Mucosa of rectum (tissue), 2 donors: ENCODE results near the gene FGF21.
A peak's percentile ranks its signal among the peaks of the same experiment; 100 is the strongest.
"Not testable (repeated sequence)": the region's sequence is repeated elsewhere in the genome, so short reads cannot be mapped to it uniquely, and the experiment has no call there.

Experiments used
- H3K27ac ChIP-seq, 2 donors: one replicate each; pipeline ENCODE4 v1.7.0; 2013; ENCODE audit warnings: inconsistent platforms in 2 of 2, low read depth in 2 of 2, low read length in 2 of 2
- H3K27me3 ChIP-seq, 2 donors: one replicate each; pipeline ENCODE4 v1.7.0; 2013; ENCODE audit warnings: low read length in 2 of 2; ENCODE audit not compliant: control insufficient read depth in 2 of 2, insufficient read depth in 2 of 2
- H3K36me3 ChIP-seq, 2 donors: one replicate each; pipeline ENCODE4 v1.7.0; 2013; ENCODE audit warnings: low read length in 2 of 2; ENCODE audit not compliant: control insufficient read depth in 2 of 2, insufficient read depth in 2 of 2
- H3K4me1 ChIP-seq, 2 donors: one replicate each; pipeline ENCODE4 v1.7.0; 2013; ENCODE audit warnings: low read length in 2 of 2, mild to moderate bottlenecking in 1 of 2; ENCODE audit not compliant: control insufficient read depth in 2 of 2, insufficient read depth in 2 of 2
- H3K4me3 ChIP-seq, 2 donors: one replicate each; pipeline ENCODE4 v1.7.0; 2013; ENCODE audit warnings: low read length in 2 of 2
- H3K9ac ChIP-seq, 2 donors: one replicate each; pipeline ENCODE4 v1.7.0; 2013; ENCODE audit warnings: low read length in 2 of 2, low read depth in 1 of 2, mild to moderate bottlenecking in 1 of 2
- H3K9me3 ChIP-seq, 2 donors: one replicate each; pipeline ENCODE4 v1.7.0; 2013; ENCODE audit warnings: low read length in 2 of 2; ENCODE audit not compliant: control insufficient read depth in 2 of 2
- donor health status: healthy.
- donor health status: Normal muscosa, but diverticular disease.

The FGF21 gene

DNA sequence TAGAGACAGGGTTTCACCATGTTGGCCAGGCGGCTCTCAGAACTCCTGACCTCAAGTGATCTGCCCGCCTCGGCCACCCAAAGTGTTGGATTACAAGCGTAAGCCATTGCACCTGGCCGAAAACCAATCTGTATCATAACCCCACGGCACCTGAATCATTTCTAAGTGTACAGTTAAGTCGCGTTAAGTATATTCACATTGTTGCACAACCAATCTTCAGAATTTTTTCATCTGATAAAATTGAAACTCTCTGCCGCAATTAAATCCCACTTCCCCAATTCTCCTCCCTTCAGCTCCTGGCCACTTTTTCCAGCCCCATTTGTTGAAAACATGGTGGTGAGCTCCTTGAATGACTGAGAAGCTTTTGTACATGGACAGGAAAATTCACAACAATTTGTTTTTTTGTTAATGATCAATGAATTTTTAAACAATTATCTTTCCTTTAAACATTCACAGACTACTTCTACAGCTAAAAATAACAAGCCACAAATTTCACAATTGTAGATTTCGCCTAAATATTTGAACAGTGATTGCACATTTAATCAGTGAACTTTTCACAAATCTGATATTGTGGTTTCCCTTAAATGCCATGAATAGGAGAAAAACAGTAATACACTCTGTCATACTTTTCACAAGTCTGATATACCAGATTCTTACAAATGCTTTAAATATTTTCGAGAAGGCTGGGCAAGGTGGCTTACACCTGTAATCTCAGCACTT, 13.8 kb downstream of the FGF21 start:
- H3K27ac ChIP-seq, result no peak overlapping the region
- no peaks in the 10 kb centered on the region for H3K36me3 ChIP-seq
- H3K27me3 ChIP-seq, result peaks cover 3 to 20% of the 10 kb centered on the region in 2 donors
- no peak overlapping the region for H3K4me3 ChIP-seq
- no peaks in the 10 kb centered on the region for H3K9me3 ChIP-seq
- no peaks in the 10 kb centered on the region for H3K4me1 ChIP-seq
- H3K9ac ChIP-seq, result no peak overlapping the region

DNA sequence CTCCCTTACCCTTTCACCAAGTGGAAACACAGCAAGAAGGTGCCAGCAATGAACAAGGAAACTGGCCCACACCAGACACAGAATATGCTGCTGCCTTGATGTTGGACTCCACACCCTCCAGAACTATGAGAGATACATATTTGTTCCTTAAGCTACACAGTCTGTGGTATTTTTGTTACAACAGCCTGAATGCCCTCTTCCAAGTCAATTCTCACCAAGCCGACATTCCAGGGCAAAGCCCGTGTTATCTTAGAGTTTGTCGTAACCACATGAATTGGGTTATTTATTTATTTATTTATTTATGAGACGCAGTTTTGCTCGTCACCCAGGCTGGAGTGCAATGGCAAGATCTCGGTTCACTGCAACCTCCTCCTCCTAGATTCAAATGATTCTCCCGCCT, 14.9 kb downstream of the FGF21 start:
- H3K4me1 ChIP-seq, result no peaks in the 10 kb centered on the region
- H3K27me3 ChIP-seq, result peaks cover 3 to 24% of the 10 kb centered on the region in 2 donors
- H3K9me3 ChIP-seq, result no peaks in the 10 kb centered on the region
- H3K9ac ChIP-seq, result no peak overlapping the region
- no peak overlapping the region for H3K4me3 ChIP-seq
- H3K27ac ChIP-seq, result no peak overlapping the region
- H3K36me3 ChIP-seq, result no peaks in the 10 kb centered on the region

DNA sequence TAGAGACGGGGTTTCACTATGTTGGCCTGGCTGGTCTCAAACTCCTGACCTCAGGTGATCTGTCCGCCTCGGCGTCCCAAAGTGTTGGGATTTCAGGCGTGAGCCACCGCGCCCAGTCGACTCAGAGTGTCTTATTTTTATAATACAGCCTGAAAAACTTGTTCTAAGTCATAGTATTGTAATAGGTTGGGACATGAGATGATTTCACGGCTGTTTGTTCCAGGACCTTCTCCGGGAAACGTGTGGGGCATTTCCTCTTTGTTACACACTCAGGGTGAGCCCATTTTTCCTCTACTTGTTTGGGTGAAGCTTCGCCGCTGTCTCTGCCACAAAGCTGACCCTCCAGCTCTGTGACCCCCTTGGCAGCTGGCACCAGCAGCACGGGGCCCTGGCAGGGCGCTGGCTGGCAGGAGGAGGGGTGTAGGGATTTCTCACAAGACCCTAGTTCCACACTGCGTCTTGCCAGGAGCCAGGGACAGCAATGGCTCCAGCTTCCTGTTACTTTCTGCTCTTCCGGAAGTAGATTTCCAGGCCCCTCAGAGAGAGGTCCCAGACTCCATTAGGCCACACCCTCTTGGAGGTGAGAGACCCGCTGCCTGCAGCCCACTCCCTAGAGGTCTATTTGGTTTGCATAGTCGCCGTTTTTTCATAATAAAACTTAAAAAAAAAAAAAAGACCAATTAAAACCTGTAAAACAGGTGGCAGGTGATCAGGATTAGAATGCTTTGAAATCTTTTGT, 15.6 kb downstream of the FGF21 start:
- Histone ChIP-seq H3K4me3 (no peak overlapping the region), H3K36me3 (no peaks in the 10 kb centered on the region), H3K27me3 (peaks cover 3 to 24% of the 10 kb centered on the region in 2 donors), H3K27ac (no peak overlapping the region), H3K9me3 (no peaks in the 10 kb centered on the region), H3K4me1 (no peaks in the 10 kb centered on the region), H3K9ac (no peak overlapping the region)

DNA sequence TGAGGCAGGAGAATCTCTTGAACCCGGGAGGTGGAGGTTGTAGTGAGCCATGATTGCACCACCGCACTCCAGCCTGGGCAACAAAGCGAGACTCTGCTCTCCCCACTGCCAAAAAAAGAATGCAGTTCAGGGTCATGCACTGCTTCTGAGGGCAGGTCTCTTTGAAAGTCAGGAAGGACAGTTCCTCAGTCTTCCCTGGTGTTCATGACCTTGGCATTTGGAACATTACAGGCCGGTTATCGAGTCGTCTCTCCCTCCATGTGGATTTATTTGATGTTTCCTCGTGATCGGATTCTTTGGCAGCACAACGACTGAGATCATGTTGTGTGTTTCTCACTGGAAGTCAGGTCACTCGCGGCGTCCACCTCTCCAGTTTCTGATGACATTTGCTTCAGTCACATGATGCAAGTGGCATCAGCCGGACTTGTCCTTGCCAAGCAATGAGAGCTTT, 17.2 kb downstream of the FGF21 start:
- Histone ChIP-seq H3K4me3 (no peak overlapping the region), H3K4me1 (peaks cover 0 to 3% of the 10 kb centered on the region in 2 donors), H3K9ac (no peak overlapping the region), H3K27me3 (peaks cover 3 to 24% of the 10 kb centered on the region in 2 donors), H3K9me3 (no peaks in the 10 kb centered on the region), H3K36me3 (no peaks in the 10 kb centered on the region), H3K27ac (no peak overlapping the region)

DNA sequence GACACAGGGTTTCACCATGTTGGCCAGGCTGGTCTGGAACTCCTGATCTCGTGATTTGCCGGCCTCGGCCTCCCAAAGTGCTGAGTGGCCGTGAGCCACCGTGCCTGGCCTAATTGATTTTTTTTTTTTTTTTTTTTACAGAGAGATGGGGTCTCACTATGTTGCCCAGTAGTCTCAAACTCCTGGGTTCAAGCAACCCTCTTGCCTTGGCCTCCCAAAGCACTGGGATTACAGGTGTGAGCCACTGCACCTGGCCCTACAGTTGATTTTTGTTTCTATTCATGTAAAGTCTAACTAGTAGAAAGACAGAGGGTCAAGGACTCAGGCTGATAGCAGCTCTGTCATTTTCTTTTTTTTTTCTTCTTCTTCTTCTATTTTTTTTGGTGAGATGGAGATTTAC, 21.8 kb downstream of the FGF21 start:
- Histone ChIP-seq H3K27me3 (peaks cover 2 to 13% of the 10 kb centered on the region in 2 donors), H3K9ac (no peak overlapping the region), H3K9me3 (no peaks in the 10 kb centered on the region), H3K36me3 (no peaks in the 10 kb centered on the region), H3K4me3 (no peak overlapping the region), H3K27ac (no peak overlapping the region), H3K4me1 (peaks cover 0 to 3% of the 10 kb centered on the region in 2 donors)

DNA sequence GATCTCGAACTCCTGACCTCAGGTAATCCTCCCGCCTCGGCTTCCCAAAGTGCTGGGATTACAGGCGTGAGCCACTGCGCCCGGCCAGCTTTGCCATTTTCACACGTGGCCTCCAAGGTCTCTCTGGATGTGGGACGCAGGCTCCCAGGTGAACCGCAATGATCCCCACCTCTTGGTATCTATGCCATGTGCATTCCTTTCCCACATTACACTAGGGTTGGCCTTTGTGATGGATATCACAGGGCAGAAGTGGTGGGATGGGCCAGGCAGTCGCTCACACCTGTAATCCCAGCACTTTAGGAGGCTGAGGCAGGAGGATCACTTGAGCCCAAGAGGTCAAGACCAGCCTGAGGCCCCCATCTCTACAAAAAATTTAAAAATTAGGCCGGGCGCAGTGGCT, 22.4 kb downstream of the FGF21 start:
- Histone ChIP-seq H3K4me1 (peaks cover 0 to 3% of the 10 kb centered on the region in 2 donors), H3K27ac (no peak overlapping the region)

DNA sequence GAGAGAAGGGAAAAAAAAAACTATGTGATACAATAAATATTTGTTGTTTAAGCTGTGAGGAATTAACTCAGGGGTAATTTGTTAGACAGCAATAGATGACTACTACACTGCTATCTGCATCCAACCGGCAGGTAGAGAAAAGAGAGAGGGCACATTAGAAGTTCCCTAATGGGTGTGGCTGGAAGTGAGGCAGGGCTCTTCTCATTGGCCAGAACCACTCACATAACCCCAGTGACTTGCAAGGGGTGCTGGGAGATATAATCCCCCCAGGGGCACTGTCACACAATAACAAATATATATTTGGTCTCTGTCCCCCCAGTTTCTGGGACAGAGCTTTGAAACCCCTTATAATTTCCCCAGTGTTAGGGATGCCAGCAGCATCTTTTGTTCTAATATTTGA, 24.3 kb downstream of the FGF21 start:
- Histone ChIP-seq H3K27ac (no peak overlapping the region), H3K36me3 (no peaks in the 10 kb centered on the region), H3K9me3 (no peaks in the 10 kb centered on the region), H3K27me3 (peaks cover 2 to 14% of the 10 kb centered on the region in 2 donors), H3K9ac (no peak overlapping the region), H3K4me3 (no peak overlapping the region), H3K4me1 (peaks cover 0 to 3% of the 10 kb centered on the region in 2 donors)

More for the DNA sequence above, 22.4 kb downstream of the FGF21 start:
- Histone ChIP-seq H3K9me3 (no peaks in the 10 kb centered on the region), H3K4me3 (no peak overlapping the region), H3K36me3 (no peaks in the 10 kb centered on the region), H3K9ac (no peak overlapping the region), H3K27me3 (peaks cover 2 to 9% of the 10 kb centered on the region in 2 donors)

DNA sequence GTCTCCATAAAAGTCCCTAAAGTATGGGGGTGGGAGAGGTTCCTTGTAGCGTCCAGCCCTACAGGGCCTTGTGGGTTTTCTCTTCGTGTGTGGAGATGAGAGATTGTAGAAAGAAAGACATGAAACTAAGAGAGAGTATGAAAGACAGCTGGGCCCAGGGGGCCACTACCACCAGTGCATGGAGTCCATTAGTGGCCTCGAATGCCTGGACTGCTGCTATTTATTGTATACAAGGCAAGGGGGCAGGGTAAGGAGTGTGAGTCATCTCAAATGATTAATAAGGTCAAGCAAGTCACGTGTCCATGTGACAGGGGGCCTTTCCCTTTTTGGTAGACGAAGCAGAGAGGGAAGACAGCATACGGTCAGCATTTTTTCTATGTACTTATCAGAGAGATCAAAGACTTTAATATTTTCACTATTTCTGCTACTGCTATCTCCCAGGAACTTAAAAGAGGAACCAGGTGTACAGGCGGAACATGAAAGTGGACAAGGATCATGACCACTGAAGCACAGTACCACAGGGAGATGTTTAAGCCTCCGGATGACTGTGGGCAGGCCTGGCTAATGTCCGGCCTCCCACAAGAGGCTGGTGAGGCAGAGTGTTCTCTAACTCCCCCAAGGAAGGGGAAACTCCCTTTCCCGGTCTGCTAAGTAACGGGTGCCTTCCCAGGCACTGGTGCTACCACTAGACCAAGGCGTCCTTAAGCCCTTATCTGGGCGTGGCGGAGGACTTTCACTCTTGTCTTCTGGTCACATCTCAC, 25.5 kb downstream of the FGF21 start:
- Histone ChIP-seq H3K27ac (peak overlapping the region in 1 of 2 donors; percentile 36), H3K4me1 (peaks cover 0 to 3% of the 10 kb centered on the region in 2 donors), H3K4me3 (no peak overlapping the region), H3K9ac (no peak overlapping the region), H3K9me3 (no peaks in the 10 kb centered on the region), H3K36me3 (no peaks in the 10 kb centered on the region), H3K27me3 (peaks cover 2 to 17% of the 10 kb centered on the region in 2 donors)

DNA sequence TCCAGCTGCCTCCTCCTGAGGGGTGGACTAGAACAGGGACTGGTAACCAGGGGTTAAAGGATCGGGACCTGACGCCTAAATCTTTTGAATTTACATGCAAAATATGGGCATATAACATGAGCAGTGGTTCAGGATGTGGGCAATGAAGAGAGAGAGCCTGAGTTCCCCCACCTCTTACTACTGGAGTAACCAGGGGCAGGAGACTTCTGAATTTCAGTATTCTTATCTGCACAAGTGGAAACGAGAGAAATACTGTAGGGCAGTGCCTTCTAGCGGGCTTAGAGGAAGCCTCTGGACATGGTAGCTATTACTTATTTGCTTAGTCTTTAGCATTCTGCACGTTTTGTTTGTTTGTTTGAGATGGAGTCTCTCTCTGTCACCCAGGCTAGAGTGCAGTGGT, 29.2 kb downstream of the FGF21 start:
- Histone ChIP-seq H3K4me1 (no peaks in the 10 kb centered on the region), H3K27ac (no peak overlapping the region), H3K4me3 (no peak overlapping the region), H3K9me3 (no peaks in the 10 kb centered on the region), H3K27me3 (peaks cover 2 to 14% of the 10 kb centered on the region in 2 donors), H3K9ac (no peak overlapping the region), H3K36me3 (no peaks in the 10 kb centered on the region)

DNA sequence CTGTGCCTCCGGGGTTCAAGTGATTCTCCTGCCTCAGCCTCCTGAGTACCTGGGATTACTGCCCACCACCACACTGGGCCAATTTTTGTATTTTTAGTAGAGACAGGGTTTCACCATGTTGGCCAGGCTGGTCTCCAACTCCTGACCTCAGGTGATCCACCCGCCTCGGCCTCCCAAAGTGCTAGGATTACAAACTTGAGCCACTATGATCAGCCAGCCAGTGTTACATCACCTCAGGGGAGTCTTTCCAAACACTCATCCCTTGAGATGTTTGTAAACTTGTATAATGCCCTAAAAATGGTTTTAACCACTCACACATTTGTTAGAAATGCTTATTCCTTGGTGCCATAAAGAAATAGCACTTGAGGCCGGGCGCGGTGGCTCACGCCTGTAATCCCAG, 31.1 kb downstream of the FGF21 start:
- H3K9ac ChIP-seq, H3K36me3 ChIP-seq, H3K4me1 ChIP-seq, H3K4me3 ChIP-seq, H3K27ac ChIP-seq, H3K9me3 ChIP-seq: not testable (repeated sequence)
- H3K27me3 ChIP-seq, result peaks cover 0 to 14% of the 10 kb centered on the region in 2 donors
